ENCODE data around the gene CDH23. TPM values are rescaled to one million over a fixed set of nuclear protein-coding genes. Genes with fewer than 3 reads are reported as not detected.

CDH23 gene
- total RNA-seq, 4 donors from 2014 or later, result 0.72 to 4.1 (median 2.2) TPM

GRCh38 chr10:71424496-71425194, 27.9 kb downstream of the CDH23 start:
- 84% methylated on average over 7 of the region's 9 CpGs for WGBS
- H3K9me3 ChIP-seq, result no peaks in the 10 kb centered on the region
- no peak overlapping the region for H3K27ac ChIP-seq
- TF ChIP-seq POLR2A (IDR thresholded peaks at IDR 0.05), result no peak
- peak in 1 of 2 donors; percentile 49 for DNase-seq (ENCODE audit: low spot score in 2 of 2)
- H3K4me3 ChIP-seq, result no peak overlapping the region
- no peaks in the 10 kb centered on the region for H3K36me3 ChIP-seq
- no peaks in the 10 kb centered on the region for H3K27me3 ChIP-seq
- H3K4me1 ChIP-seq, result no peaks in the 10 kb centered on the region

GRCh38 chr10:71426058-71426605, 29.4 kb downstream of the CDH23 start:
- Histone ChIP-seq H3K27me3 (peaks cover under 1% of the 10 kb centered on the region), H3K36me3 (no peaks in the 10 kb centered on the region), H3K4me3 (no peak overlapping the region), H3K27ac (no peak overlapping the region), H3K4me1 (no peaks in the 10 kb centered on the region), H3K9me3 (no peaks in the 10 kb centered on the region)
- 78% methylated on average over 6 of the region's 6 CpGs for WGBS
- peak in 1 of 2 donors; percentile 58 for DNase-seq (ENCODE audit: low spot score in 2 of 2)
- TF ChIP-seq EP300 (IDR thresholded peaks at IDR 0.05), result no peak

- Histone ChIP-seq H3K27ac (no peak overlapping the region), H3K27me3 (peaks cover 2% of the 10 kb centered on the region), H3K4me3 (no peak overlapping the region), H3K4me1 (no peaks in the 10 kb centered on the region), H3K36me3 (no peaks in the 10 kb centered on the region), H3K9me3 (no peaks in the 10 kb centered on the region)
- peak in 1 of 2 donors; percentile 37 for DNase-seq (ENCODE audit: low spot score in 2 of 2)
- 87% methylated on average over 5 of the region's 5 CpGs for WGBS
- TF ChIP-seq EP300 (IDR thresholded peaks at IDR 0.05), result no peak
- no peak for TF ChIP-seq POLR2A (IDR thresholded peaks at IDR 0.05)
- no peak for TF ChIP-seq CTCF (IDR thresholded peaks at IDR 0.05)
- TF ChIP-seq POLR2AphosphoS5 (IDR thresholded peaks at IDR 0.05), result no peak
Observed at GRCh38 chr10:71427246-71427645, 30.5 kb downstream of the CDH23 start.

GRCh38 chr10:71429304-71429703, 32.6 kb downstream of the CDH23 start:
- DNase-seq (ENCODE audit: low spot score in 2 of 2), result peak in 1 of 2 donors; percentile 40
- 89% methylated on average over 8 of the region's 8 CpGs for WGBS
- no peaks in the 10 kb centered on the region for H3K4me1 ChIP-seq

GRCh38 chr10:71429929-71430328, 33.2 kb downstream of the CDH23 start:
- no peaks in the 10 kb centered on the region for H3K4me1 ChIP-seq

More at GRCh38 chr10:71429304-71429703, 32.6 kb downstream of the CDH23 start:
- no peaks in the 10 kb centered on the region for H3K36me3 ChIP-seq
- H3K27ac ChIP-seq, result no peak overlapping the region
- peaks cover 2% of the 10 kb centered on the region for H3K27me3 ChIP-seq
- H3K4me3 ChIP-seq, result no peak overlapping the region
- H3K9me3 ChIP-seq, result no peaks in the 10 kb centered on the region
- TF ChIP-seq CTCF (IDR thresholded peaks at IDR 0.05), result no peak
- TF ChIP-seq POLR2AphosphoS5 (IDR thresholded peaks at IDR 0.05), result no peak
- no peak for TF ChIP-seq POLR2A (IDR thresholded peaks at IDR 0.05)
- TF ChIP-seq EP300 (IDR thresholded peaks at IDR 0.05), result no peak

More at GRCh38 chr10:71429929-71430328, 33.2 kb downstream of the CDH23 start:
- Histone ChIP-seq H3K9me3 (no peaks in the 10 kb centered on the region), H3K27me3 (peaks cover 2% of the 10 kb centered on the region), H3K27ac (no peak overlapping the region), H3K4me3 (no peak overlapping the region), H3K36me3 (no peaks in the 10 kb centered on the region)
- WGBS, result 84% methylated on average over 2 of the region's 2 CpGs
- peak in 1 of 2 donors; percentile 43 for DNase-seq (ENCODE audit: low spot score in 2 of 2)
- no peak for TF ChIP-seq CTCF (IDR thresholded peaks at IDR 0.05)
- no peak for TF ChIP-seq POLR2AphosphoS5 (IDR thresholded peaks at IDR 0.05)
- no peak for TF ChIP-seq EP300 (IDR thresholded peaks at IDR 0.05)
- no peak for TF ChIP-seq POLR2A (IDR thresholded peaks at IDR 0.05)

All from suprapubic skin (tissue), 4 donors.